Measurements from ENCODE around the gene SAMD14. TPM values are rescaled to one million over a fixed set of nuclear protein-coding genes. Genes with fewer than 3 reads are reported as not detected.

SAMD14 gene
- total RNA-seq, 2 experiments from 2014 or later, result 0.47 to 1.3 TPM

- TF ChIP-seq CTCF (IDR thresholded peaks at IDR 0.05), result no peak
- ATAC-seq, result no peak
Measured at GRCh38 chr17:50112694-50113093, 17.3 kb downstream of the SAMD14 start.

GRCh38 chr17:50111673-50112655 lies 18.0 kb downstream of the SAMD14 start:
- no peak for TF ChIP-seq CTCF (IDR thresholded peaks at IDR 0.05)
- POLR2A ChIA-PET, result interaction anchor here (0.7 to 1.3 kb wide), 4 partner anchors 10 to 34 kb away, joined by 3 read pairs; no protein-coding TSS in a partner anchor
- no peak overlapping the region for H3K27ac Mint-ChIP-seq

More at GRCh38 chr17:50112694-50113093, 17.3 kb downstream of the SAMD14 start:
- H3K9me3 Mint-ChIP-seq, result no peaks in the 10 kb centered on the region
- H3K27me3 Mint-ChIP-seq, result peaks cover 18% of the 10 kb centered on the region
- ChIA-PET POLR2A (interaction anchor here (1.3 kb wide), 1 partner anchor 15 kb away, joined by 3 read pairs; no protein-coding TSS in a partner anchor), CTCF (interaction anchor here (1.2 to 4.2 kb wide), 4 partner anchors 9 to 27 kb away, joined by 3 to 23 read pairs (median 4); no protein-coding TSS in a partner anchor)
- intact Hi-C loops (cut with micrococcal nuclease), result loop anchor here (10.0 kb wide), 1 partner anchor 52 kb away; the partner anchor contains the start of gene SGCA
- no peak overlapping the region for H3K27ac Mint-ChIP-seq
- no peak for DNase-seq
- no peaks in the 10 kb centered on the region for H3K36me3 Mint-ChIP-seq (ENCODE audit: low read depth)
- peaks cover 11% of the 10 kb centered on the region for H3K4me1 Mint-ChIP-seq (ENCODE audit: low read depth)
- no peak overlapping the region for H3K4me3 Mint-ChIP-seq

GRCh38 chr17:50110591-50111349 lies 19.2 kb downstream of the SAMD14 start:
- Mint-ChIP-seq H3K4me3 (no peak overlapping the region), H3K9me3 (no peaks in the 10 kb centered on the region), H3K36me3 (ENCODE audit: low read depth) (no peaks in the 10 kb centered on the region), H3K27ac (no peak overlapping the region), H3K27me3 (peaks cover 9% of the 10 kb centered on the region), H3K4me1 (ENCODE audit: low read depth) (peaks cover 4% of the 10 kb centered on the region)
- POLR2A ChIA-PET, result no interaction called here
- no peak for TF ChIP-seq CTCF (IDR thresholded peaks at IDR 0.05)
- intact Hi-C loops (cut with micrococcal nuclease), result loop anchor here (10.0 kb wide), 1 partner anchor 54 kb away; the partner anchor contains the start of gene SGCA
- ATAC-seq (no peak), DNase-seq (no peak)
- CTCF ChIA-PET, result interaction anchor here (1.1 to 4.8 kb wide), 2 partner anchors 17 to 89 kb away, joined by 3 to 23 read pairs; no protein-coding TSS in a partner anchor

More at GRCh38 chr17:50111673-50112655, 18.0 kb downstream of the SAMD14 start:
- Mint-ChIP-seq H3K36me3 (ENCODE audit: low read depth) (no peaks in the 10 kb centered on the region), H3K27me3 (peaks cover 15% of the 10 kb centered on the region), H3K4me3 (no peak overlapping the region), H3K9me3 (no peaks in the 10 kb centered on the region), H3K4me1 (ENCODE audit: low read depth) (peaks cover 7% of the 10 kb centered on the region)
- ATAC-seq, result no peak
- intact Hi-C loops (cut with micrococcal nuclease), result loop anchor here (10.0 kb wide), 1 partner anchor 53 kb away; the partner anchor contains the start of gene SGCA
- CTCF ChIA-PET, result interaction anchor here (1.1 to 4.2 kb wide), 6 partner anchors 8 to 88 kb away, joined by 3 to 23 read pairs (median 4); no protein-coding TSS in a partner anchor
- no peak for DNase-seq

GRCh38 chr17:50109785-50110184 lies 20.2 kb downstream of the SAMD14 start:
- Mint-ChIP-seq H3K4me1 (ENCODE audit: low read depth) (no peaks in the 10 kb centered on the region), H3K36me3 (ENCODE audit: low read depth) (no peaks in the 10 kb centered on the region), H3K4me3 (no peak overlapping the region), H3K27ac (no peak overlapping the region), H3K9me3 (no peaks in the 10 kb centered on the region), H3K27me3 (peaks cover 2% of the 10 kb centered on the region)
- no peak for TF ChIP-seq CTCF (IDR thresholded peaks at IDR 0.05)
- DNase-seq, result no peak
- intact Hi-C loops (cut with micrococcal nuclease), result loop anchor here (10.0 kb wide), 1 partner anchor 55 kb away; the partner anchor contains the start of gene SGCA
- ATAC-seq, result no peak
- POLR2A ChIA-PET, result no interaction called here
- CTCF ChIA-PET, result interaction anchor here (1.1 to 4.8 kb wide), 3 partner anchors 13 to 90 kb away, joined by 3 to 23 read pairs (median 3); no protein-coding TSS in a partner anchor

All from activated CD8-positive, alpha-beta T cell treated with anti-CD3 and anti-CD28 coated beads for 36 hours (primary cell).